ENCODE data around the gene C16orf54.

- TF ChIP-seq CTCF (IDR thresholded peaks at IDR 0.05; ENCODE audit: low read depth, low read length): no peak
- no peak for TF ChIP-seq EZH2phosphoT487 (IDR thresholded peaks at IDR 0.05; ENCODE audit: low read depth)
These were observed 9.7 kb downstream of the C16orf54 start for GRCh38 chr16:29736112-29736511.

All from OCI-LY3 (cell line).